Measurements from ENCODE around the gene ARHGAP24.
A peak's percentile ranks its signal among the peaks of the same experiment; 100 is the strongest.

Gene ARHGAP24

GRCh38 chr4:85474818-85475630 is at the start of gene ARHGAP24:
ARHGAP24 (plus strand) TSS chr4:85475150.
- no peak for TF ChIP-seq EZH2phosphoT487 (conservative IDR thresholded peaks at IDR 0.05; ENCODE audit: low read length)
- TF ChIP-seq, protein P1, sequence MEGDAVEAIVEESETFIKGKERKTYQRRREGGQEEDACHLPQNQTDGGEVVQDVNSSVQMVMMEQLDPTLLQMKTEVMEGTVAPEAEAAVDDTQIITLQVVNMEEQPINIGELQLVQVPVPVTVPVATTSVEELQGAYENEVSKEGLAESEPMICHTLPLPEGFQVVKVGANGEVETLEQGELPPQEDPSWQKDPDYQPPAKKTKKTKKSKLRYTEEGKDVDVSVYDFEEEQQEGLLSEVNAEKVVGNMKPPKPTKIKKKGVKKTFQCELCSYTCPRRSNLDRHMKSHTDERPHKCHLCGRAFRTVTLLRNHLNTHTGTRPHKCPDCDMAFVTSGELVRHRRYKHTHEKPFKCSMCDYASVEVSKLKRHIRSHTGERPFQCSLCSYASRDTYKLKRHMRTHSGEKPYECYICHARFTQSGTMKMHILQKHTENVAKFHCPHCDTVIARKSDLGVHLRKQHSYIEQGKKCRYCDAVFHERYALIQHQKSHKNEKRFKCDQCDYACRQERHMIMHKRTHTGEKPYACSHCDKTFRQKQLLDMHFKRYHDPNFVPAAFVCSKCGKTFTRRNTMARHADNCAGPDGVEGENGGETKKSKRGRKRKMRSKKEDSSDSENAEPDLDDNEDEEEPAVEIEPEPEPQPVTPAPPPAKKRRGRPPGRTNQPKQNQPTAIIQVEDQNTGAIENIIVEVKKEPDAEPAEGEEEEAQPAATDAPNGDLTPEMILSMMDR (IDR thresholded peaks at IDR 0.05; ENCODE audit: insufficient read depth, low read length, poor library complexity, severe bottlenecking), result no peak
- Histone ChIP-seq H3K4me2 (ENCODE audit: low read depth, low read length, poor library complexity, severe bottlenecking) (peak within 1 kb of the TSS; percentile 86), H3K9ac (ENCODE audit: low read length) (peak within 1 kb of the TSS; percentile 66), H3K4me3 (ENCODE audit: insufficient read depth, low read length, poor library complexity, severe bottlenecking) (peak within 1 kb of the TSS; percentile 67), H3K27ac (ENCODE audit: low read depth, low read length) (peak within 1 kb of the TSS; percentile 83), H3K79me2 (ENCODE audit: insufficient read depth, low read length) (peaks cover 41% of the 10 kb centered on the region), H3K27me3 (ENCODE audit: low read length) (no peaks in the 10 kb centered on the region), H2AFZ (ENCODE audit: low read depth, low read length, severe bottlenecking) (peak within 1 kb of the TSS; percentile 49), H3K9me2 (replicated peaks; ENCODE audit: insufficient read depth, low read length) (no peaks in the 10 kb centered on the region), H3F3A (ENCODE audit: insufficient read depth) (peaks cover 5% of the 10 kb centered on the region; the same call in 1 of the 2 replicates), H4K20me1 (ENCODE audit: low read depth, low read length) (no peaks in the 10 kb centered on the region), H3K9me3 (ENCODE audit: insufficient read depth, low read length) (no peaks in the 10 kb centered on the region), H3K36me3 (ENCODE audit: low read length) (no peaks in the 10 kb centered on the region)

DNA sequence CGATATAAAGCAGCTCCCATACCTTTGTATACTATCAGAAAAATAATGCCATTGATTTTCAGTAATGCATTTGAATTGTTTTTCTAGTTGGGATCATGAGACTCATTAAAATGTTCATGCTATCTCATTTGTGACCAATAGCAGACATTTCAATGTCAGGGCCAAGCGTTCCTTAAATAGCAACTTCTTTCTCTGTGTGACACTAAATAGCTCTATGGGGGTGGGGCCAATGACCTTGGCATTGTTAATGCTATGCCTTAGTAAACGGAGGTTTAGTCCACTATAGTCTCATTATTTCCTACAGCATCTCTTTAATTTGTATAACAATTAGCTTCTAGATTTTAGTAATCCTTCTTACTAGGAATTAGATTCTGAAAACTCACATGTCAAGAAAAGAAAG is 48.6 kb upstream of the ARHGAP24 start:
- TF ChIP-seq, protein P1 (IDR thresholded peaks at IDR 0.05; ENCODE audit: insufficient read depth, low read length, poor library complexity, severe bottlenecking), result no peak
- no peak for TF ChIP-seq EZH2phosphoT487 (conservative IDR thresholded peaks at IDR 0.05; ENCODE audit: low read length)
- Histone ChIP-seq H3F3A (ENCODE audit: insufficient read depth) (no peaks in the 10 kb centered on the region), H3K9ac (ENCODE audit: low read length) (no peak overlapping the region)

GRCh38 chr4:85427123-85427522 is 47.8 kb upstream of the ARHGAP24 start:
- no peaks in the 10 kb centered on the region for H3K9me2 ChIP-seq (replicated peaks; ENCODE audit: insufficient read depth, low read length)
- H3K4me3 ChIP-seq (ENCODE audit: insufficient read depth, low read length, poor library complexity, severe bottlenecking), result no peak overlapping the region
- H3K79me2 ChIP-seq (ENCODE audit: insufficient read depth, low read length), result no peaks in the 10 kb centered on the region
- H3F3A ChIP-seq (ENCODE audit: insufficient read depth), result no peaks in the 10 kb centered on the region
- H3K27ac ChIP-seq (ENCODE audit: low read depth, low read length), result no peak overlapping the region
- no peaks in the 10 kb centered on the region for H3K36me3 ChIP-seq (ENCODE audit: low read length)
- no peaks in the 10 kb centered on the region for H3K9me3 ChIP-seq (ENCODE audit: insufficient read depth, low read length)
- H3K9ac ChIP-seq (ENCODE audit: low read length), result no peak overlapping the region
- no peaks in the 10 kb centered on the region for H4K20me1 ChIP-seq (ENCODE audit: low read depth, low read length)
- no peaks in the 10 kb centered on the region for H3K27me3 ChIP-seq (ENCODE audit: low read length)
- no peak overlapping the region for H3K4me2 ChIP-seq (ENCODE audit: low read depth, low read length, poor library complexity, severe bottlenecking)
- no peak overlapping the region for H2AFZ ChIP-seq (ENCODE audit: low read depth, low read length, severe bottlenecking)
- TF ChIP-seq EZH2phosphoT487 (conservative IDR thresholded peaks at IDR 0.05; ENCODE audit: low read length), result no peak
- TF ChIP-seq, protein P1 (IDR thresholded peaks at IDR 0.05; ENCODE audit: insufficient read depth, low read length, poor library complexity, severe bottlenecking), result no peak

More for the DNA sequence above, 48.6 kb upstream of the ARHGAP24 start:
- no peak overlapping the region for H3K4me3 ChIP-seq (ENCODE audit: insufficient read depth, low read length, poor library complexity, severe bottlenecking)
- no peak overlapping the region for H2AFZ ChIP-seq (ENCODE audit: low read depth, low read length, severe bottlenecking)
- no peak overlapping the region for H3K4me2 ChIP-seq (ENCODE audit: low read depth, low read length, poor library complexity, severe bottlenecking)
- no peaks in the 10 kb centered on the region for H3K36me3 ChIP-seq (ENCODE audit: low read length)
- no peaks in the 10 kb centered on the region for H3K27me3 ChIP-seq (ENCODE audit: low read length)
- no peak overlapping the region for H3K27ac ChIP-seq (ENCODE audit: low read depth, low read length)
- H3K9me3 ChIP-seq (ENCODE audit: insufficient read depth, low read length), result no peaks in the 10 kb centered on the region
- no peaks in the 10 kb centered on the region for H3K79me2 ChIP-seq (ENCODE audit: insufficient read depth, low read length)
- H4K20me1 ChIP-seq (ENCODE audit: low read depth, low read length), result no peaks in the 10 kb centered on the region
- no peaks in the 10 kb centered on the region for H3K9me2 ChIP-seq (replicated peaks; ENCODE audit: insufficient read depth, low read length)
